ENCODE results near the gene ACKR4. TPM values are rescaled to one million over a fixed set of nuclear protein-coding genes. Genes with fewer than 3 reads are reported as not detected.

ACKR4 gene
- total and polyA plus RNA-seq, 2 of the 8 experiments (the other 6 are each of a cell fraction or from before 2014, with no cell fraction given), result not detected

DNA sequence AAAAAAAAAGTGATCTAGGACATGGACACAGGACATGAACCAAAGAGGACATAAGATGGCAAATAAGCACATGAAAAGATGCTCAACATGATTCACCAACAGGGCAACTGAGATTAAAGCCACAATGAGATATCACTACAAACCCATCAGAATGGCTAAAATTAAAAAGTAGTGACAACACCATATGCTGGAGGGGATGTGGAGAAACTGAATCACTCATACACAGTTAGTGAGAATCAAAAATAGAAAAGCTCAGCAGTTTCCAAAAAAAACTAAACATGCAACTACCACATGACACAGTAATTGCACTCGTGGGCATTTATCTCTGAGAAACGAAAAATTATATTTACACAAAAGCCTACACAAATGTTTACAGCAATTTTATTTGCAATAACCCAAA is 27.9 kb upstream of the ACKR4 start:
- no peaks in the 10 kb centered on the region for H3K79me1 ChIP-seq (ENCODE audit: low read depth, low read length)
- H3K56ac ChIP-seq (replicated peaks; ENCODE audit: insufficient read length, low read depth, low read length), result no peak overlapping the region
- H3K4me1 ChIP-seq (replicated peaks in 1 of 4; ENCODE audit: control insufficient read depth in 3 of 4, insufficient read depth in 4 of 4, low read length in 3 of 4), result no peaks in the 10 kb centered on the region
- 98% methylated on average over 2 of the region's 2 CpGs; no CpG with 5 or more reads in 1 of the 2 experiments for WGBS, 2 experiments (ENCODE audit: extremely low coverage in 1 of 2, insufficient coverage in 1 of 2, insufficient read length in 1 of 2, insufficient replicate concordance in 2 of 2, low coverage in 1 of 2, low lambda C conversion rate in 2 of 2, missing lambda C conversion rate in 1 of 2)
- no peak overlapping the region for H3K18ac ChIP-seq (ENCODE audit: extremely low read depth, low read length)
- H2BK20ac ChIP-seq (ENCODE audit: low read length), result no peak overlapping the region
- no peak overlapping the region for H2AK5ac ChIP-seq (ENCODE audit: low read depth, low read length)
- H3K4ac ChIP-seq (replicated peaks; ENCODE audit: insufficient read length, low read depth, low read length), result no peak overlapping the region
- DNase-seq (ENCODE audit: low read depth in 1 of 2, low spot score in 2 of 2), result no peak
- H4K8ac ChIP-seq (ENCODE audit: extremely low read depth, insufficient read depth, low read length), result no peak overlapping the region; the same call in 1 of the 2 replicates
- H3K23me2 ChIP-seq (ENCODE audit: low read depth, low read length), result no peaks in the 10 kb centered on the region
- H4K91ac ChIP-seq (replicated peaks; ENCODE audit: insufficient read length, low read length), result no peak overlapping the region
- H2BK120ac ChIP-seq (replicated peaks; ENCODE audit: low read depth, low read length), result no peak overlapping the region
- no peak overlapping the region for H3K27ac ChIP-seq (ENCODE audit: low read depth, low read length)
- no peak overlapping the region for H3K23ac ChIP-seq (ENCODE audit: insufficient read length)
- H2BK12ac ChIP-seq (ENCODE audit: low read depth, low read length), result no peak overlapping the region
- H2BK15ac ChIP-seq (ENCODE audit: low read length), result no peak overlapping the region
- no peaks in the 10 kb centered on the region for H4K20me1 ChIP-seq (replicated peaks in 1 of 2; ENCODE audit: control insufficient read depth in 1 of 2, insufficient read depth in 2 of 2, low read length in 2 of 2)
- no peak overlapping the region for H3K14ac ChIP-seq (ENCODE audit: insufficient read length)
- no peaks in the 10 kb centered on the region for H3K79me2 ChIP-seq (ENCODE audit: control insufficient read depth in 1 of 2, insufficient read depth in 2 of 2, low read length in 2 of 2)
- FAIRE-seq, result no peak
- H3K27me3 ChIP-seq (replicated peaks in 1 of 4; ENCODE audit: control insufficient read depth in 3 of 4, extremely low read depth in 1 of 4, insufficient read depth in 3 of 4, low read length in 3 of 4), result no peaks in the 10 kb centered on the region
- H2AFZ ChIP-seq (ENCODE audit: low read length), result no peak overlapping the region
- no peak overlapping the region for H3K4me3 ChIP-seq (ENCODE audit: extremely low read depth in 1 of 4, insufficient read depth in 2 of 4, low read depth in 3 of 4, low read length in 4 of 4)
- H2BK5ac ChIP-seq (ENCODE audit: low read depth, low read length), result no peak overlapping the region
- ChIA-PET CTCF (ENCODE audit: partially characterized antibody) (no interaction called here), POLR2A (ENCODE audit: partially characterized antibody) (no interaction called here)
- H3K4me2 ChIP-seq (ENCODE audit: insufficient read depth in 1 of 2, low read depth in 2 of 2, low read length in 2 of 2), result no peak overlapping the region
- H3K36me3 ChIP-seq (ENCODE audit: control insufficient read depth in 2 of 4, insufficient read depth in 4 of 4, low read length in 3 of 4), result no peaks in the 10 kb centered on the region; a peak in 1 of 8 replicates
- H3K9ac ChIP-seq (replicated peaks in 1 of 4; ENCODE audit: extremely low read depth in 1 of 4, low read depth in 3 of 4, low read length in 3 of 4), result no peak overlapping the region
- H4K5ac ChIP-seq (ENCODE audit: insufficient read length, low read depth, low read length), result no peak overlapping the region
- no peaks in the 10 kb centered on the region; a peak in 1 of 4 replicates for H3K9me3 ChIP-seq (ENCODE audit: insufficient read depth in 2 of 2, low read depth in 1 of 2, low read length in 1 of 2)
- TF ChIP-seq, protein P1, sequence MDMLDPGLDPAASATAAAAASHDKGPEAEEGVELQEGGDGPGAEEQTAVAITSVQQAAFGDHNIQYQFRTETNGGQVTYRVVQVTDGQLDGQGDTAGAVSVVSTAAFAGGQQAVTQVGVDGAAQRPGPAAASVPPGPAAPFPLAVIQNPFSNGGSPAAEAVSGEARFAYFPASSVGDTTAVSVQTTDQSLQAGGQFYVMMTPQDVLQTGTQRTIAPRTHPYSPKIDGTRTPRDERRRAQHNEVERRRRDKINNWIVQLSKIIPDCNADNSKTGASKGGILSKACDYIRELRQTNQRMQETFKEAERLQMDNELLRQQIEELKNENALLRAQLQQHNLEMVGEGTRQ (IDR thresholded peaks at IDR 0.05; ENCODE audit: low read length), result no peak
- TF ChIP-seq CHD1 (IDR thresholded peaks at IDR 0.05; ENCODE audit: low read depth, low read length) (no peak), POLR2A (IDR thresholded peaks at IDR 0.05; ENCODE audit: control extremely low read depth in 1 of 2, low read depth in 2 of 2, low read length in 2 of 2) (no peak), SP4 (IDR thresholded peaks at IDR 0.05; ENCODE audit: low read length) (no peak), TAF7 (optimal IDR thresholded peaks at IDR 0.05; ENCODE audit: borderline replicate concordance, low read depth, low read length) (no peak)
